ENCODE data around the gene MAD1L1. TPM values are rescaled to one million over a fixed set of nuclear protein-coding genes. Genes with fewer than 3 reads are reported as not detected.

MAD1L1 gene
- total and polyA plus RNA-seq, 3 donors from 2014 or later = 63.1 to 149 (median 94.6) TPM

GRCh38 chr7:1856161-1856887, 376.4 kb downstream of the MAD1L1 start:
- WGBS, 2 donors = 84 to 85% methylated on average over 22 to 45 of the region's 45 CpGs

GRCh38 chr7:1855725-1856160, 377.0 kb downstream of the MAD1L1 start:
- Histone ChIP-seq H3K36me3 (ENCODE audit: low read depth, missing control alignments) (no peaks in the 10 kb centered on the region), H3K27ac (no peak overlapping the region), H3K4me1 (no peaks in the 10 kb centered on the region), H3K9me3 (no peaks in the 10 kb centered on the region), H3K27me3 (no peaks in the 10 kb centered on the region), H3K4me3 (no peak overlapping the region)
- intact Hi-C loops (cut with DNase I; ENCODE audit: low total_unique reads) = no loop called here
- TF ChIP-seq CTCF (IDR thresholded peaks at IDR 0.05) (no peak), POLR2A (IDR thresholded peaks at IDR 0.05) (no peak)
- whole genome bisulfite sequencing, 2 donors = 90 to 98% methylated on average over 11 to 14 of the region's 14 CpGs
- no peak for DNase-seq

More at GRCh38 chr7:1856161-1856887, 376.4 kb downstream of the MAD1L1 start:
- Histone ChIP-seq H3K9me3 (no peaks in the 10 kb centered on the region), H3K27ac (no peak overlapping the region), H3K36me3 (ENCODE audit: low read depth, missing control alignments) (no peaks in the 10 kb centered on the region), H3K4me3 (no peak overlapping the region), H3K4me1 (no peaks in the 10 kb centered on the region), H3K27me3 (no peaks in the 10 kb centered on the region)
- no peak for TF ChIP-seq CTCF (IDR thresholded peaks at IDR 0.05)
- no peak for TF ChIP-seq POLR2A (IDR thresholded peaks at IDR 0.05)
- no peak for DNase-seq
- intact Hi-C loops (cut with DNase I; ENCODE audit: low total_unique reads) = no loop called here

- no peaks in the 10 kb centered on the region for H3K27me3 ChIP-seq
- H3K27ac ChIP-seq = no peak overlapping the region
- TF ChIP-seq CTCF (IDR thresholded peaks at IDR 0.05) (no peak), POLR2A (IDR thresholded peaks at IDR 0.05) (no peak)
- intact Hi-C loops (cut with DNase I; ENCODE audit: low total_unique reads) = no loop called here
- H3K4me1 ChIP-seq = no peaks in the 10 kb centered on the region
- no peaks in the 10 kb centered on the region for H3K36me3 ChIP-seq (ENCODE audit: low read depth, missing control alignments)
- no peak overlapping the region for H3K4me3 ChIP-seq
- WGBS, 2 donors = 83 to 88% methylated on average over 41 of the region's 41 CpGs
- H3K9me3 ChIP-seq = no peaks in the 10 kb centered on the region
- DNase-seq = no peak
These were observed 377.6 kb downstream of the MAD1L1 start for GRCh38 chr7:1854866-1855724.

- intact Hi-C loops (cut with DNase I; ENCODE audit: low total_unique reads) = no loop called here
- Histone ChIP-seq H3K4me3 (no peak overlapping the region), H3K4me1 (no peaks in the 10 kb centered on the region), H3K27me3 (no peaks in the 10 kb centered on the region), H3K36me3 (ENCODE audit: low read depth, missing control alignments) (no peaks in the 10 kb centered on the region), H3K9me3 (no peaks in the 10 kb centered on the region), H3K27ac (no peak overlapping the region)
- DNase-seq = no peak
- 90 to 91% methylated on average over 18 to 38 of the region's 38 CpGs for WGBS, 2 donors
- no peak for TF ChIP-seq CTCF (IDR thresholded peaks at IDR 0.05)
- no peak for TF ChIP-seq POLR2A (IDR thresholded peaks at IDR 0.05)
These were observed 378.5 kb downstream of the MAD1L1 start for GRCh38 chr7:1853986-1854865.
